ENCODE data around the gene VEZF1.
"Not testable (repeated sequence)": the region's sequence is repeated elsewhere in the genome, so short reads cannot be mapped to it uniquely, and the experiment has no call there.

The VEZF1 gene

GRCh38 chr17:57971572-57971971 lies 16.5 kb downstream of the VEZF1 start:
- no peak for DNase-seq

GRCh38 chr17:57970710-57971109 lies 17.3 kb downstream of the VEZF1 start:
- DNase-seq: no peak

GRCh38 chr17:57968456-57968855 lies 19.6 kb downstream of the VEZF1 start:
- DNase-seq: no peak

GRCh38 chr17:57966875-57967274 lies 21.2 kb downstream of the VEZF1 start:
- DNase-seq: no peak

- no peak for DNase-seq
Observed at GRCh38 chr17:57966246-57966645, 21.8 kb downstream of the VEZF1 start.

- DNase-seq: no peak
Observed at GRCh38 chr17:57965521-57966160, 22.4 kb downstream of the VEZF1 start.

GRCh38 chr17:57963149-57963511 lies 24.9 kb downstream of the VEZF1 start:
- DNase-seq: no peak

GRCh38 chr17:57962279-57963148 lies 25.5 kb downstream of the VEZF1 start:
- no peak for DNase-seq

GRCh38 chr17:57959929-57960328 lies 28.1 kb downstream of the VEZF1 start:
- DNase-seq: no peak

- DNase-seq: not testable (repeated sequence)
Observed at GRCh38 chr17:57958391-57958790, 29.7 kb downstream of the VEZF1 start.

- DNase-seq: no peak
Observed at GRCh38 chr17:57957886-57958285, 30.2 kb downstream of the VEZF1 start.

- no peak for DNase-seq
Observed at GRCh38 chr17:57957120-57957850, 30.8 kb downstream of the VEZF1 start.

GRCh38 chr17:57956291-57957119 lies 31.5 kb downstream of the VEZF1 start:
- DNase-seq: peak; percentile 72 to 86

GRCh38 chr17:57955183-57955931 lies 32.7 kb downstream of the VEZF1 start, which contains the start of gene CUEDC1:
TSS of gene CUEDC1 (minus strand) at chr17:57955412. CDS start at chr17:57885564, 69,848 bp downstream.
- peak in 1 of 2 experiments; percentile 76 for DNase-seq

- peak; percentile 54 to 92 for DNase-seq
Observed at GRCh38 chr17:57954397-57955182, 33.5 kb downstream of the VEZF1 start.

- DNase-seq: peak in 1 of 2 experiments; percentile 50
Observed at GRCh38 chr17:57953705-57954396, 34.2 kb downstream of the VEZF1 start.

- no peak for DNase-seq
Observed at GRCh38 chr17:57953219-57953618, 34.8 kb downstream of the VEZF1 start.

GRCh38 chr17:57949649-57950048 lies 38.4 kb downstream of the VEZF1 start:
- no peak for DNase-seq

GRCh38 chr17:57948555-57949420 lies 39.3 kb downstream of the VEZF1 start:
- DNase-seq: no peak
